ENCODE data around the gene CITED2.

DNA sequence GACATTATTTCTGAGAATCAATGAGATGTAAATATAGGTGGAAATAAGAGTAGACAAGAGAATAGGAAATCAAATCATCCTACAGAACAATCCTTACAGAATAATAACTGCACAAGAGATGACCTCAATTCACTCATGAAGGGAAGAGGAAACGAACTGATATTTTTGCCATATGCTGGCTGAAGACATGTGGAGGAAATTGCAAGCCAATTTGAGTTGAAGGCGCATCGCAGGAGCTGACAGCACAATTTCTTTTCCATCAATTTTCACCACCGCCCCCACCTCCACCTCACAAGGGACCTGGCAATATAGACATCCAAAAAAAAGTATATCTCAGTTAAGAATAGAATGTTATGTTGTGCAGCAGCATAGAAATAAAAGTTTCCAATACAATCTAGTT lies 20.3 kb downstream of the CITED2 start:
- TF ChIP-seq, protein P1, sequence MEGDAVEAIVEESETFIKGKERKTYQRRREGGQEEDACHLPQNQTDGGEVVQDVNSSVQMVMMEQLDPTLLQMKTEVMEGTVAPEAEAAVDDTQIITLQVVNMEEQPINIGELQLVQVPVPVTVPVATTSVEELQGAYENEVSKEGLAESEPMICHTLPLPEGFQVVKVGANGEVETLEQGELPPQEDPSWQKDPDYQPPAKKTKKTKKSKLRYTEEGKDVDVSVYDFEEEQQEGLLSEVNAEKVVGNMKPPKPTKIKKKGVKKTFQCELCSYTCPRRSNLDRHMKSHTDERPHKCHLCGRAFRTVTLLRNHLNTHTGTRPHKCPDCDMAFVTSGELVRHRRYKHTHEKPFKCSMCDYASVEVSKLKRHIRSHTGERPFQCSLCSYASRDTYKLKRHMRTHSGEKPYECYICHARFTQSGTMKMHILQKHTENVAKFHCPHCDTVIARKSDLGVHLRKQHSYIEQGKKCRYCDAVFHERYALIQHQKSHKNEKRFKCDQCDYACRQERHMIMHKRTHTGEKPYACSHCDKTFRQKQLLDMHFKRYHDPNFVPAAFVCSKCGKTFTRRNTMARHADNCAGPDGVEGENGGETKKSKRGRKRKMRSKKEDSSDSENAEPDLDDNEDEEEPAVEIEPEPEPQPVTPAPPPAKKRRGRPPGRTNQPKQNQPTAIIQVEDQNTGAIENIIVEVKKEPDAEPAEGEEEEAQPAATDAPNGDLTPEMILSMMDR (IDR thresholded peaks at IDR 0.05; ENCODE audit: low read depth, low read length), result no peak
- TF ChIP-seq MAX (IDR thresholded peaks at IDR 0.05; ENCODE audit: low read depth, low read length), result no peak

All from NB4 (cell line).